ENCODE results near the gene RUNX1. TPM values are rescaled to one million over a fixed set of nuclear protein-coding genes. Genes with fewer than 3 reads are reported as not detected.

Gene RUNX1
- total and polyA plus RNA-seq, 2 of the 13 experiments (the other 11 are each of a cell fraction or from before 2014, with no cell fraction given), result 5.4 to 6.4 TPM

DNA sequence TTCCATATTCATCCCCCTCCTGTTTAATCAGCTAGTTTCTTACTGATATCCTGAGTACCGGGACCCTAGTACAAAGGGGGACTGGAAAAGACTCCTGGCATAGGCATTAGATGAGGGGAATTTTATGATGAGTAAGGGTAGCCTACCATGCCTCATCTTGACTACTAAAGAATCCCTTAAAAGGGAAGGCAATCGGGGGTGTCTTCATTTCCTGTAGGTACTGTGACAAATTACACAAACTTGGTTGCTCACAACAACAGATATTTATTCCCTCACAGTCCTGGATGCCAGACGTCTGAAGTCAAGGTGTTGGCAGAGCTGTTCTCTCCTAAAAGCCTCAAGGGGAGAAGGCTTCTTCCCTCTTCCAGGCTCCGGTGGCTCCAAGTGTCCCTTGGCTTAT lies 28.9 kb upstream of the RUNX1 start:
- no peak for DNase-seq (ENCODE audit: low spot score)

DNA sequence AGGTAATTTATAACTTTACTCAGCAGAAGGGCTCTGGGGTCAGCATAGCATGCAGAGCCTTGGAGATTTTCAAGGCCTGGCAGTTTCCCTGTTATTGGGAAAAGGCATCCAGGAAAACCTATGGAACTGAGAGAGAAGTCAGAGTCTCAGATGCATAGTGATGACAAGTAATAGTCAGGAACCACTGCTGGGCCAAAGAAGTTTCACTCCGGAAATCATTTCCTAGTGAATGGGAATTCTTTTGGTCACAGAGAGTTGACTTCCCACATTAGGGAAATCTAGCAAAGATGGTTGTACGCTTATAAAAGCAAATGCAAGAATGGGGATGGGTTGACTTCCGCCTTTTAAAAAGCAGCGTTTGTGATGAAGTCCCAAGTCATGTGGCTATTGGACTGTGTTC lies 28.4 kb upstream of the RUNX1 start:
- Histone ChIP-seq H2AFZ (ENCODE audit: low read length) (no peak overlapping the region), H3K27me3 (ENCODE audit: control insufficient read depth in 1 of 2, insufficient read depth in 2 of 2, low read length in 2 of 2) (no peaks in the 10 kb centered on the region; a peak in 2 of 5 replicates), H3K27ac (ENCODE audit: extremely low read length, insufficient read depth, low read length) (no peak overlapping the region), H3K4me1 (ENCODE audit: insufficient read depth, low read length) (no peaks in the 10 kb centered on the region), H4K20me1 (ENCODE audit: insufficient read depth, low read length) (no peaks in the 10 kb centered on the region), H3K4me2 (ENCODE audit: low read depth, low read length) (no peak overlapping the region), H3K79me2 (ENCODE audit: insufficient read depth, low read length) (no peaks in the 10 kb centered on the region), H3K36me3 (replicated peaks in 1 of 2; ENCODE audit: control insufficient read depth in 1 of 2, insufficient read depth in 2 of 2, low read length in 2 of 2) (no peaks in the 10 kb centered on the region), H3K4me3 (replicated peaks in 1 of 3; ENCODE audit: insufficient read depth in 1 of 3, low read depth in 2 of 3, low read length in 3 of 3) (no peak overlapping the region), H3K9me3 (ENCODE audit: low read length) (peaks cover 5% of the 10 kb centered on the region; the same call in 1 of the 2 replicates), H3K9ac (ENCODE audit: insufficient read depth, low read depth, low read length) (no peak overlapping the region)
- FAIRE-seq (no peak), ATAC-seq (no peak), DNase-seq (ENCODE audit: low spot score) (no peak)
- TF ChIP-seq ZNF335 (CRISPR knock-in tag; IDR thresholded peaks at IDR 0.05) (no peak), KLF11 (CRISPR knock-in tag; IDR thresholded peaks at IDR 0.05) (no peak)
- TF ChIP-seq, protein P1, sequence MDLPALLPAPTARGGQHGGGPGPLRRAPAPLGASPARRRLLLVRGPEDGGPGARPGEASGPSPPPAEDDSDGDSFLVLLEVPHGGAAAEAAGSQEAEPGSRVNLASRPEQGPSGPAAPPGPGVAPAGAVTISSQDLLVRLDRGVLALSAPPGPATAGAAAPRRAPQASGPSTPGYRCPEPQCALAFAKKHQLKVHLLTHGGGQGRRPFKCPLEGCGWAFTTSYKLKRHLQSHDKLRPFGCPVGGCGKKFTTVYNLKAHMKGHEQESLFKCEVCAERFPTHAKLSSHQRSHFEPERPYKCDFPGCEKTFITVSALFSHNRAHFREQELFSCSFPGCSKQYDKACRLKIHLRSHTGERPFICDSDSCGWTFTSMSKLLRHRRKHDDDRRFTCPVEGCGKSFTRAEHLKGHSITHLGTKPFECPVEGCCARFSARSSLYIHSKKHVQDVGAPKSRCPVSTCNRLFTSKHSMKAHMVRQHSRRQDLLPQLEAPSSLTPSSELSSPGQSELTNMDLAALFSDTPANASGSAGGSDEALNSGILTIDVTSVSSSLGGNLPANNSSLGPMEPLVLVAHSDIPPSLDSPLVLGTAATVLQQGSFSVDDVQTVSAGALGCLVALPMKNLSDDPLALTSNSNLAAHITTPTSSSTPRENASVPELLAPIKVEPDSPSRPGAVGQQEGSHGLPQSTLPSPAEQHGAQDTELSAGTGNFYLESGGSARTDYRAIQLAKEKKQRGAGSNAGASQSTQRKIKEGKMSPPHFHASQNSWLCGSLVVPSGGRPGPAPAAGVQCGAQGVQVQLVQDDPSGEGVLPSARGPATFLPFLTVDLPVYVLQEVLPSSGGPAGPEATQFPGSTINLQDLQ (CRISPR knock-in tag; IDR thresholded peaks at IDR 0.05), result no peak
- in situ Hi-C loops (cut with HindIII; ENCODE audit: extremely low pct_ligation_motif_present, low pct_unique_long_range_greater_than_20kb), result no loop called here
- CTCF ChIA-PET (ENCODE audit: low intra/inter-chr PET ratio, low total read pairs), result no interaction called here
- BruUV-seq (replicated peaks), result no TSS peak
- 85% methylated on average over 4 of the region's 4 CpGs for WGBS (ENCODE audit: low lambda C conversion rate)
- POLR2A ChIA-PET, result no interaction called here
- intact Hi-C loops (cut with micrococcal nuclease; ENCODE audit: unreplicated experiment), result no loop called here

More for the DNA sequence above, 28.9 kb upstream of the RUNX1 start:
- Histone ChIP-seq H2AFZ (ENCODE audit: low read length) (no peak overlapping the region), H3K79me2 (ENCODE audit: insufficient read depth, low read length) (no peaks in the 10 kb centered on the region), H3K27me3 (ENCODE audit: control insufficient read depth in 1 of 2, insufficient read depth in 2 of 2, low read length in 2 of 2) (no peaks in the 10 kb centered on the region; a peak in 2 of 5 replicates), H3K9ac (ENCODE audit: insufficient read depth, low read depth, low read length) (no peak overlapping the region), H3K4me3 (replicated peaks in 1 of 3; ENCODE audit: insufficient read depth in 1 of 3, low read depth in 2 of 3, low read length in 3 of 3) (no peak overlapping the region), H3K9me3 (ENCODE audit: low read length) (peaks cover 5% of the 10 kb centered on the region; the same call in 1 of the 2 replicates), H3K27ac (ENCODE audit: extremely low read length, insufficient read depth, low read length) (no peak overlapping the region), H3K36me3 (replicated peaks in 1 of 2; ENCODE audit: control insufficient read depth in 1 of 2, insufficient read depth in 2 of 2, low read length in 2 of 2) (no peaks in the 10 kb centered on the region), H4K20me1 (ENCODE audit: insufficient read depth, low read length) (no peaks in the 10 kb centered on the region), H3K4me1 (ENCODE audit: insufficient read depth, low read length) (no peaks in the 10 kb centered on the region), H3K4me2 (ENCODE audit: low read depth, low read length) (no peak overlapping the region)
- no peak for FAIRE-seq
- TF ChIP-seq TAF1 (CRISPR knock-in tag; IDR thresholded peaks at IDR 0.05), result no peak
- TF ChIP-seq, protein P2, sequence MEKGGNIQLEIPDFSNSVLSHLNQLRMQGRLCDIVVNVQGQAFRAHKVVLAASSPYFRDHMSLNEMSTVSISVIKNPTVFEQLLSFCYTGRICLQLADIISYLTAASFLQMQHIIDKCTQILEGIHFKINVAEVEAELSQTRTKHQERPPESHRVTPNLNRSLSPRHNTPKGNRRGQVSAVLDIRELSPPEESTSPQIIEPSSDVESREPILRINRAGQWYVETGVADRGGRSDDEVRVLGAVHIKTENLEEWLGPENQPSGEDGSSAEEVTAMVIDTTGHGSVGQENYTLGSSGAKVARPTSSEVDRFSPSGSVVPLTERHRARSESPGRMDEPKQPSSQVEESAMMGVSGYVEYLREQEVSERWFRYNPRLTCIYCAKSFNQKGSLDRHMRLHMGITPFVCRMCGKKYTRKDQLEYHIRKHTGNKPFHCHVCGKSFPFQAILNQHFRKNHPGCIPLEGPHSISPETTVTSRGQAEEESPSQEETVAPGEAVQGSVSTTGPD (CRISPR knock-in tag; IDR thresholded peaks at IDR 0.05), result no peak
- no peak for TF ChIP-seq RORA (CRISPR knock-in tag; IDR thresholded peaks at IDR 0.05)
- no peak for TF ChIP-seq EED (CRISPR knock-in tag; IDR thresholded peaks at IDR 0.05)
- TF ChIP-seq, protein P3, sequence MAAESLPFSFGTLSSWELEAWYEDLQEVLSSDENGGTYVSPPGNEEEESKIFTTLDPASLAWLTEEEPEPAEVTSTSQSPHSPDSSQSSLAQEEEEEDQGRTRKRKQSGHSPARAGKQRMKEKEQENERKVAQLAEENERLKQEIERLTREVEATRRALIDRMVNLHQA (CRISPR knock-in tag; IDR thresholded peaks at IDR 0.05), result no peak
- no peak for TF ChIP-seq SMAD3 (CRISPR knock-in tag; IDR thresholded peaks at IDR 0.05)
- in situ Hi-C loops (cut with HindIII; ENCODE audit: extremely low pct_ligation_motif_present, low pct_unique_long_range_greater_than_20kb) (no loop called here), intact Hi-C loops (cut with micrococcal nuclease; ENCODE audit: unreplicated experiment) (no loop called here)
- POLR2A ChIA-PET, result no interaction called here
- CTCF ChIA-PET (ENCODE audit: low intra/inter-chr PET ratio, low total read pairs), result no interaction called here
- no TSS peak for BruUV-seq (replicated peaks)
- WGBS (ENCODE audit: low lambda C conversion rate), result 58% methylated on average over 3 of the region's 4 CpGs
- no peak for ATAC-seq

Data from HepG2 (cell line).